HepG2 (cell line): ENCODE measurements around the gene VGLL4. TPM values are rescaled to one million over a fixed set of nuclear protein-coding genes. Genes with fewer than 3 reads are reported as not detected.

Experiments used
- CC2D1A ChIP-seq: sonication (generic); formaldehyde crosslinking; IDR thresholded peaks from 2 replicates; pipeline ENCODE4 v1.8.1; 2023; ENCODE audit warnings: mild to moderate bottlenecking, missing genetic modification reagents
- CREM ChIP-seq, 2 experiments: sonication (generic) in 1 of 2; formaldehyde crosslinking in 1 of 2; IDR thresholded peaks; 2 replicates each; pipeline versions ENCODE4 v1.4.0 to v1.6.1; 2016 to 2020; ENCODE audit warnings: antibody characterized with exemption in 1 of 2, mild to moderate bottlenecking in 1 of 2, missing genetic modification reagents in 1 of 2
- DPF2 ChIP-seq: sonication (generic); formaldehyde crosslinking; IDR thresholded peaks from 2 replicates; pipeline ENCODE4 v1.4.0; 2020; ENCODE audit warnings: mild to moderate bottlenecking, low read depth, missing genetic modification reagents, borderline replicate concordance
- FOXK1 ChIP-seq: sonication (generic); formaldehyde crosslinking; IDR thresholded peaks from 2 replicates; pipeline ENCODE4 v1.4.0; 2020; ENCODE audit warnings: low read depth, missing genetic modification reagents, borderline replicate concordance
- FOXO1 ChIP-seq: sonication (generic); formaldehyde crosslinking; IDR thresholded peaks from 2 replicates; pipeline ENCODE4 v1.4.0; 2020; ENCODE audit warnings: missing genetic modification reagents
- HNRNPL ChIP-seq: fragments of 200-400 bp; formaldehyde crosslinking; IDR thresholded peaks from 2 replicates; pipeline ENCODE4 v1.6.1; 2017; ENCODE audit warnings: mild to moderate bottlenecking, low read depth, low read length
- PATZ1 ChIP-seq: sonication (generic); formaldehyde crosslinking; IDR thresholded peaks from 2 replicates; pipeline ENCODE4 v1.4.0; 2020; ENCODE audit warnings: missing genetic modification reagents
- POLR2G ChIP-seq: fragments of 200-400 bp; formaldehyde crosslinking; IDR thresholded peaks from 2 replicates; pipeline ENCODE4 v1.6.1; 2018; ENCODE audit warnings: mild to moderate bottlenecking, low read depth, low read length, moderate library complexity
- SMARCE1 ChIP-seq: fragments of 450-650 bp; IDR thresholded peaks from 2 replicates; pipeline ENCODE4 v1.6.1; 2017; ENCODE audit warnings: borderline replicate concordance
- SOX13 ChIP-seq, 3 experiments: fragments of 450-650 bp in 1 of 3; sonication (generic) in 1 of 3; formaldehyde crosslinking in 1 of 3; IDR thresholded peaks in 2 of 3; conservative IDR thresholded peaks in 1 of 3; 2 replicates each; pipeline versions ENCODE4 v1.5.0 to v1.6.1; 2016 to 2020; ENCODE audit warnings: antibody characterized with exemption in 1 of 3, mild to moderate bottlenecking in 1 of 3, missing compliant biosample characterization in 1 of 3, missing genetic modification reagents in 1 of 3, moderate library complexity in 1 of 3
- WIZ ChIP-seq: sonication (generic); formaldehyde crosslinking; IDR thresholded peaks from 2 replicates; pipeline ENCODE4 v1.5.1; 2020; ENCODE audit warnings: mild to moderate bottlenecking, missing genetic modification reagents
- ZNF430 ChIP-seq: sonication (generic); formaldehyde crosslinking; IDR thresholded peaks from 2 replicates; pipeline ENCODE4 v1.9.0; 2021; ENCODE audit warnings: mild to moderate bottlenecking, missing genetic modification reagents
- ZNF792 ChIP-seq: IDR thresholded peaks from 2 replicates; pipeline ENCODE4 v1.6.1; 2016
- ZNF883 ChIP-seq: sonication (generic); formaldehyde crosslinking; IDR thresholded peaks from 2 replicates; pipeline ENCODE4 v1.5.1; 2020; ENCODE audit warnings: mild to moderate bottlenecking, missing genetic modification reagents; ENCODE audit errors: not compliant biosample characterization
- polyA plus RNA-seq, 8 experiments: library from polyadenylated mRNA; depleted of rRNA in 3 of 8; stranded (reverse) in 7 of 8; unstranded in 1 of 8; fragments of >200 nt; fragmentation: Illumina TruSeq in 4 of 8; extraction: Trizol in 4 of 8; gene quantifications; 2 replicates each; pipeline versions ENCODE4 v1.2.1 to v1.2.3, GENCODE V29; 2011 to 2016; ENCODE audit warnings: low read depth in 4 of 8, missing spikeins in 1 of 8, mixed read lengths in 1 of 8; ENCODE audit not compliant: insufficient read depth in 1 of 8
- total RNA-seq, 5 experiments: library from RNA; depleted of rRNA; stranded (reverse); fragments of >200 nt; fragmentation: Illumina TruSeq; extraction: Trizol; gene quantifications; 2 replicates each; pipeline ENCODE4 v1.2.3, GENCODE V29; 2016; ENCODE audit warnings: low read depth in 1 of 5

Gene VGLL4
- total and polyA plus RNA-seq, 2 of the 13 experiments (the other 11 are each of a cell fraction or from before 2014, with no cell fraction given): 23.2 to 39.0 TPM

DNA sequence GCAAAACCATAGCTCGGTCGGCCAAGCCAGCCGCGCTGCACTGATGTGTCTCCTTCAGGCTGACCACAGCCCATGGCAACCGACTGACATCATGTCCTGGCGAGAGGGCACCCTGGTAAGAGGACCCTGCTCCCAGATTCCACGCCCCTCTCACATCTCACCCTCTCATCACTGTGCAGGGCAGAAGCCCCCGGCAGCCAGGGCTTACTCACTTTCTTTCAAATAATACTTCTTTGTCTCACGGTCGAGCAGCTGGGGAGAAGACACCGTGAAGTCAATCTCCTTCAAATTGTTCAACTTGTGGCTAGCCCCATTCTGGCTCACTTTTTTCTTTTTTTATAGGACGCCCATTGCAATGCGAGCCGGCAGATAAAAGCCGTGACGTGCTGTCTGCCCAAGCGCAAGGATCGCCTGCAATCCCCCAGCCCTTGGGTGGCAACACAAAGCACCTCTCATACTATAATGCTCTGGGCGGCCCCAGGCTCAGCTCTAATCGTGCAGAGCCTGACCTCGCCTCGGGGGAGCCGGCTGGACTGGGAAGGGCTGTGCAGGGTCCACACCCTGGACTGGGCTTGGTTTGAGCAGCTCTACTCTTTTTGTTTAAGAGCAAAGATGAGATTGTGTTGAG lies 33.6 kb downstream of the VGLL4 start (continued):
- TF ChIP-seq FOXK1 (CRISPR knock-in tag) (no peak), FOXO1 (no peak), ZNF883 (CRISPR knock-in tag) (no peak), PATZ1 (CRISPR knock-in tag) (peak; percentile 46), POLR2G (0 out of 2 replicates have a peak, but pooled peaks have one; percentile 25), SOX13 (IDR thresholded peaks at IDR 0.05) (no peak), SOX13 (CRISPR knock-in tag; conservative IDR thresholded peaks at IDR 0.05 in 1 of 2, IDR thresholded peaks at IDR 0.05 in 1 of 2) (peak in 1 of 2 experiments; percentile 57; a peak in 1 of 4 replicates), WIZ (CRISPR knock-in tag) (no peak), SMARCE1 (no peak), HNRNPL (0 out of 2 replicates have a peak, but pooled peaks have one; percentile 41), CC2D1A (CRISPR knock-in tag) (no peak), DPF2 (no peak), ZNF792 (CRISPR knock-in tag) (0 out of 2 replicates have a peak, but pooled peaks have one; percentile 28), CREM (IDR thresholded peaks at IDR 0.05) (peak; percentile 41; the same call in 1 of the 2 replicates), CREM (CRISPR knock-in tag; IDR thresholded peaks at IDR 0.05) (no peak), ZNF430 (no peak)
- TF ChIP-seq, all 625 proteins: peak for 28
